Chondrocyte (in vitro differentiated cells): ENCODE data around the gene MPV17L2. TPM values are rescaled to one million over a fixed set of nuclear protein-coding genes. Genes with fewer than 3 reads are reported as not detected.

Experiments used
- DNase-seq: peaks from one replicate; pipeline ENCODE4 v3.0.0; 2021; ENCODE audit warnings: mixed read lengths, low spot score
- H3K27ac Mint-ChIP-seq: one replicate; pipeline ENCODE4 v1.8.0; 2021; ENCODE audit warnings: mild to moderate bottlenecking, moderate library complexity, mixed read lengths; ENCODE audit not compliant: unreplicated experiment
- H3K27me3 Mint-ChIP-seq: 2 replicates; pipeline ENCODE4 v1.8.0; 2021; ENCODE audit warnings: low read depth, mixed read lengths
- H3K36me3 Mint-ChIP-seq: 2 replicates; pipeline ENCODE4 v1.8.0; 2021; ENCODE audit warnings: low read depth, mixed read lengths
- H3K4me1 Mint-ChIP-seq: 2 replicates; pipeline ENCODE4 v1.8.0; 2021; ENCODE audit warnings: low read depth, mild to moderate bottlenecking, mixed read lengths
- H3K4me3 Mint-ChIP-seq: one replicate; pipeline ENCODE4 v1.8.0; 2021; ENCODE audit warnings: mild to moderate bottlenecking, moderate library complexity, mixed read lengths; ENCODE audit not compliant: unreplicated experiment
- H3K9me3 Mint-ChIP-seq: 2 replicates; pipeline ENCODE4 v1.8.0; 2021; ENCODE audit warnings: low read depth, mixed read lengths
- CTCF ChIP-seq: fragments of 200-600 bp; sonication (generic); IDR thresholded peaks from 2 replicates; pipeline ENCODE4 v1.5.0; 2021; ENCODE audit warnings: antibody characterized with exemption, mild to moderate bottlenecking, moderate library complexity
- total RNA-seq: library from RNA; stranded (reverse); gene quantifications from 3 replicates; pipeline ENCODE4 v1.2.1, GENCODE V29; 2021

Gene MPV17L2
- total RNA-seq, 1 donor from 2014 or later, result 10.9 TPM

- Mint-ChIP-seq H3K27ac (peak overlapping the region; percentile 66), H3K27me3 (peaks cover under 1% of the 10 kb centered on the region), H3K36me3 (peaks cover 3% of the 10 kb centered on the region), H3K4me1 (peaks cover 28% of the 10 kb centered on the region), H3K4me3 (peak overlapping the region; percentile 90), H3K9me3 (no peaks in the 10 kb centered on the region)
- no peak for TF ChIP-seq CTCF
- no peak for DNase-seq
These were observed 10.4 kb downstream of the MPV17L2 start for GRCh38 chr19:18203408-18203862.

- Mint-ChIP-seq H3K27me3 (peaks cover 1% of the 10 kb centered on the region), H3K36me3 (no peaks in the 10 kb centered on the region), H3K9me3 (no peaks in the 10 kb centered on the region), H3K27ac (peak within 1 kb of the TSS; percentile 98), H3K4me1 (peaks cover 28% of the 10 kb centered on the region), H3K4me3 (peak within 1 kb of the TSS; percentile 90)
- peak; percentile 100 for DNase-seq
- no peak for TF ChIP-seq CTCF
These were observed 10.9 kb downstream of the MPV17L2 start, which contains the start of gene RAB3A for GRCh38 chr19:18203863-18204393. Gene RAB3A (minus strand): TSS chr19:18204042. CDS start chr19:18202740, 1,302 bp downstream.

GRCh38 chr19:18204394-18205199 is 11.6 kb downstream of the MPV17L2 start:
- no peak for TF ChIP-seq CTCF
- Mint-ChIP-seq H3K27ac (peak overlapping the region; percentile 98), H3K36me3 (no peaks in the 10 kb centered on the region), H3K4me1 (peaks cover 28% of the 10 kb centered on the region), H3K4me3 (peak overlapping the region; percentile 86), H3K9me3 (no peaks in the 10 kb centered on the region), H3K27me3 (peaks cover 1% of the 10 kb centered on the region)
- DNase-seq, result no peak

GRCh38 chr19:18205200-18205892 is 12.3 kb downstream of the MPV17L2 start:
- H3K27me3 Mint-ChIP-seq, result peaks cover 3% of the 10 kb centered on the region
- H3K4me3 Mint-ChIP-seq, result peak overlapping the region; percentile 86
- H3K36me3 Mint-ChIP-seq, result no peaks in the 10 kb centered on the region
- peak overlapping the region; percentile 98 for H3K27ac Mint-ChIP-seq
- peaks cover 28% of the 10 kb centered on the region for H3K4me1 Mint-ChIP-seq
- TF ChIP-seq CTCF, result no peak
- H3K9me3 Mint-ChIP-seq, result no peaks in the 10 kb centered on the region
- DNase-seq, result no peak

GRCh38 chr19:18206018-18206417 is 13.0 kb downstream of the MPV17L2 start:
- no peak overlapping the region for H3K4me3 Mint-ChIP-seq
- H3K9me3 Mint-ChIP-seq, result no peaks in the 10 kb centered on the region
- H3K36me3 Mint-ChIP-seq, result no peaks in the 10 kb centered on the region
- DNase-seq, result no peak
- H3K27me3 Mint-ChIP-seq, result peaks cover 3% of the 10 kb centered on the region
- peak overlapping the region; percentile 98 for H3K27ac Mint-ChIP-seq
- TF ChIP-seq CTCF, result no peak
- peaks cover 28% of the 10 kb centered on the region for H3K4me1 Mint-ChIP-seq
